Neural cell (in vitro differentiated cells): Measurements from ENCODE around the gene ZNF140.

Experiments
- EP300 ChIP-seq: fragments of 450-650 bp; conservative IDR thresholded peaks from 2 replicates; pipeline ENCODE4 v1.6.1; 2014; ENCODE audit warnings: antibody characterized with exemption, mild to moderate bottlenecking, moderate library complexity; ENCODE audit not compliant: poor library complexity, severe bottlenecking
- EZH2 ChIP-seq: fragments of 200-600, 300-800 bp; shearing (Covaris generic), sonication (generic); IDR thresholded peaks from 2 replicates; pipeline ENCODE4 v1.6.1; 2014; ENCODE audit warnings: antibody characterized with exemption, low read length, borderline replicate concordance, mild to moderate bottlenecking; ENCODE audit not compliant: insufficient read depth, poor library complexity, severe bottlenecking
- MXI1 ChIP-seq: fragments of 450-650 bp; conservative IDR thresholded peaks from 2 replicates; pipeline ENCODE4 v1.6.1; 2014; ENCODE audit warnings: antibody characterized with exemption, mild to moderate bottlenecking; ENCODE audit not compliant: poor library complexity, severe bottlenecking
- POLR2AphosphoS5 ChIP-seq: IDR thresholded peaks from 2 replicates; pipeline ENCODE4 v1.6.1; 2012
- RAD21 ChIP-seq: fragments of 450-650 bp; conservative IDR thresholded peaks from 2 replicates; pipeline ENCODE4 v1.6.1; 2014; ENCODE audit warnings: antibody characterized with exemption, mild to moderate bottlenecking, moderate library complexity
- SMC3 ChIP-seq: fragments of 450-650 bp; conservative IDR thresholded peaks from 2 replicates; pipeline ENCODE4 v1.6.1; 2014; ENCODE audit warnings: antibody characterized with exemption, mild to moderate bottlenecking, moderate library complexity; ENCODE audit not compliant: poor library complexity
- TAF1 ChIP-seq: IDR thresholded peaks from 2 replicates; pipeline ENCODE4 v1.6.1; 2012; ENCODE audit warnings: low read depth
- TF ChIP-seq, protein P1 (sequence below): fragments of 450-650 bp; IDR thresholded peaks from 2 replicates; pipeline ENCODE4 v1.5.1; 2014; ENCODE audit warnings: antibody characterized with exemption, mild to moderate bottlenecking, moderate library complexity; ENCODE audit not compliant: poor library complexity, severe bottlenecking

DNA sequence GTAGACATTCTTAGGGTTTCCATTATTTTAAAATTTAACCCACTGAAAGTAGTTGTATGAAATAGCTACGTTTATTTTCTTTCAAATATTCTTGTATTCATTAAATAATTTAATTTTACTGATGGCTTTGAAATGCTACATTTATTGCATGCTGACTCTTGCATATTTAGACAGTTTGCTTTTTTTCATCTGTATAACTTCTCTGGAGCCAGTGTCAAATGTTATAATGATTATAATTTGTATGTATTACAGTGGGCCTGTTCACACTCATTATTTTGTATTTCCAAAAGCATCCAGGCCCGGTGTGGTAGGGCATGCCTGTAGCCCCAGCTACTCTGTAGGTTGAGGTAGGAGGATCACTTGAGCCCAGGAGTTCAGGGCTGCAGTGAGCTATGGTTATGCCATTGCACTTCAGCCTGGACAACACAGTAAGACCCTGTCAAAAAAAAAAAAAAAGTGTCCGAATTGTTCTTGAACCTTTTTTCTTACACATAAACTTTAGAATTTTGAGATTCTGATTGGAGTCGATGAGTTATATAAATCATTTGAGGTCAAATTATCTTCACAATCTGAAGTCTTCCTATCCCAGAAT lies 42.5 kb upstream of the ZNF140 start:
- TF ChIP-seq RAD21 (no peak), EZH2 (no peak), SMC3 (no peak), POLR2AphosphoS5 (no peak), EP300 (no peak), MXI1 (no peak), TAF1 (no peak)
- TF ChIP-seq, protein P1, sequence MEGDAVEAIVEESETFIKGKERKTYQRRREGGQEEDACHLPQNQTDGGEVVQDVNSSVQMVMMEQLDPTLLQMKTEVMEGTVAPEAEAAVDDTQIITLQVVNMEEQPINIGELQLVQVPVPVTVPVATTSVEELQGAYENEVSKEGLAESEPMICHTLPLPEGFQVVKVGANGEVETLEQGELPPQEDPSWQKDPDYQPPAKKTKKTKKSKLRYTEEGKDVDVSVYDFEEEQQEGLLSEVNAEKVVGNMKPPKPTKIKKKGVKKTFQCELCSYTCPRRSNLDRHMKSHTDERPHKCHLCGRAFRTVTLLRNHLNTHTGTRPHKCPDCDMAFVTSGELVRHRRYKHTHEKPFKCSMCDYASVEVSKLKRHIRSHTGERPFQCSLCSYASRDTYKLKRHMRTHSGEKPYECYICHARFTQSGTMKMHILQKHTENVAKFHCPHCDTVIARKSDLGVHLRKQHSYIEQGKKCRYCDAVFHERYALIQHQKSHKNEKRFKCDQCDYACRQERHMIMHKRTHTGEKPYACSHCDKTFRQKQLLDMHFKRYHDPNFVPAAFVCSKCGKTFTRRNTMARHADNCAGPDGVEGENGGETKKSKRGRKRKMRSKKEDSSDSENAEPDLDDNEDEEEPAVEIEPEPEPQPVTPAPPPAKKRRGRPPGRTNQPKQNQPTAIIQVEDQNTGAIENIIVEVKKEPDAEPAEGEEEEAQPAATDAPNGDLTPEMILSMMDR: no peak
